Inflammatory macrophage treated with lipopolysaccharide for 4 hours (primary cell): Measurements from ENCODE around the gene PIEZO2.

Experiments
- DNase-seq: peaks from one replicate; pipeline ENCODE4 v3.0.0-alpha.2; 2020

Gene PIEZO2

DNA sequence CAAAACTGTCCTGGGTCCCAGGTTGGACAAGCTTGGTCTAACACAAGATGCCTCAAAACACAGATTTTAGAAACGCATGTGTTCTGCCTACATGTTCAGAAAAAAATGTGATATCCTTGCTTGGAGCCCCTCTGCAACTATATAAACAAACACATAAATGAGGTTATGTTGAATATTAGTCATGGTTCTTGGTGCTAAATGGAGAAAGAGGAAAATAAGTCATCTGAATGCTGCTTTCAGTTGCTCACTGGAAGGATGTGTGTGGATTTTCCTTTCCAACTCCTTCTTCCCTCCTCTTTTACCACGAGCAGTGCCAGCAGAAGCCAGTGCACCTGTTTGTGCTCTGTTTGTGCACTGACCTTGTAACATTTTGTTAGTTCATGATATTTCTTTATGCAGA is 85.3 kb downstream of the PIEZO2 start:
- DNase-seq = no peak

DNA sequence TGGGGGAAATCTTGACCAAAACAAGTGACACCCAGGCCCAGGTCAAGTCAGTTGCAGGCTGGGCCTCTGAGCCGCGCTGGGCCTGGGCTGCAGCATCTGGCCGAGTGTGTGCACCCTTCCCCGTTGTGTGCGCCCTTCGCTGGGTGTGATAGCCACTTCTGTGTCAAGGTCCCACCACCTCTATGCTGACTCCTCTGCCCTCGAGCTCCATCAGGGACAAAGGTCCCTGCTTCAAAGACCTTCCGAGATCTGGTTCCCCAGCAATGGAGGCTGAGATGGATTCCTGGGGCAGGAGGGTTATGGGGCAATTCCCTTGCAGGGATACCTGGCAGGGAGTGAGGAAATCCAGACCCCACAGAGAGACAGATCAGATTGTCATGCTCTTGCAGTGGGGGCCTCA is 93.6 kb downstream of the PIEZO2 start:
- no peak for DNase-seq

DNA sequence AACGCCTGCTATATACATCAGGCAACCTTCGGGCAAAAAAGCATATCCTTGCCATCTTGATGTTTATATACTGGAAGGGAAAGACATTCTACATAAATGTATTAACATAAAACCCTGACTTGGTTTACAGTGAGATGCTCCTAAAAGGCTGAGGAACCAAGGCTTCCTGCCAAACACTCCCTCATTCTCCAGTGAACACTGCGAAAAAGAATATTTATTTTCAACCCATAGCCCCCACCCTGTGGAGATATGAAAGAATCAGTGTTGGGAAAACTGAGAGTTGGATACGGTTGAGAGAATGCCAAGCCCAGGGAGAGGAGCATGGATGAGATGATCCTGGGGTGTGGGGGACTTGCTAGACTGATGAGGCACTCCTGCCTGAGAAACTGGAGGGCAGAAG is 94.9 kb downstream of the PIEZO2 start:
- DNase-seq = no peak

DNA sequence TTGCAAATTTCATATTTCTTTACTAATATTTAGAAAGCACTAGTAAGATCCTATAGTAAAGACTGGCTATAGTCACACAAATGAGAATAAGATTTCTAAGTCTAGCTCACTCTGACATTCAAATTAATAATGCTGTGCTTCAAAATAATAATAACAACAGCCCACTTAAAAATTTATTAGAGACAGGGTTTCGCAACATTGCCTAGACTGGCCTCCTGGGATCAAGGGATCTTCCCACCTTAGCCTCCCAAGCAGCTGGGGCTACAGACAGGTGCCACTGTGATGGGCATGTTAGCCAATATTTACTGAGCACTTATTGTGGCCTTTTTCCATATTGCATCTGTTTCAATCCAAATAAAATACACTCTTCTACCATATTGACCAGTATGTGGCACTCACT is 96.1 kb downstream of the PIEZO2 start:
- DNase-seq = no peak

DNA sequence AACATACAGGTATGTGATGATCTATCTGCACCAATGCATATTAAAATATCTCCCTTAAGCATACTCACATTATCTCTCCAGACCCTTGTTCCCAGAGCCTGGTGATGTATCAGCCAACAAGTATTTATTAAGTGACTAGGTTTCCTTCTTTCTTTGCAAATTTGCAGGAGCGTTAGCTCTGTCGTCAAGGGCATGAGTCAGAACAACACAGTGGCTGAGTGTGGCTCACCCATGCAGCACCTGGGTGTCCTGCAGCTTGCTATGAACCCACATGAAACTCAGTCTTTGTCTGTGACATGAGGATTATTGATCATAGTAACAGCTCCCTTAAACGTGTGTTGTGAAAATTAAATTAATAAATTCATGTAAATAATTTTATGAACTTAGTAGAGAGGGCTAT is 96.6 kb downstream of the PIEZO2 start:
- DNase-seq = no peak

DNA sequence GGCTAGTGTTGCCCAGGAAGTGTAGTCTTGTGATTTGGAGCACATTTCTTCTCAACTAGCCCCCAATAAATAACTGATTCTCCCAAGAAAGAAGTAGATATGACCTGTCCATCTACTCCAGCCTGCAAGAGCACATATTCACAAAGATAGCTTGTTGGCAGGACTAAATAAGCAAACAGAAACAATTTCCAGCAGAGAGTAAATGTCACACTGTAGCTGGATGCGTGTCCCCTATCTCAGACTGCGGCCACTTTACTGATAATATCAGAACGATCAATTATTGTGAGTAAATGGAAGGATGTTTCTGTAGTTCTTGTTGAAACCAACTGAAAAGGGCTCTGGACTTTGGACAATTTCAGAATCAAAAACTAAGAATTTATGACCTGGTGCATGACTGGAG is 97.9 kb downstream of the PIEZO2 start:
- no peak for DNase-seq

DNA sequence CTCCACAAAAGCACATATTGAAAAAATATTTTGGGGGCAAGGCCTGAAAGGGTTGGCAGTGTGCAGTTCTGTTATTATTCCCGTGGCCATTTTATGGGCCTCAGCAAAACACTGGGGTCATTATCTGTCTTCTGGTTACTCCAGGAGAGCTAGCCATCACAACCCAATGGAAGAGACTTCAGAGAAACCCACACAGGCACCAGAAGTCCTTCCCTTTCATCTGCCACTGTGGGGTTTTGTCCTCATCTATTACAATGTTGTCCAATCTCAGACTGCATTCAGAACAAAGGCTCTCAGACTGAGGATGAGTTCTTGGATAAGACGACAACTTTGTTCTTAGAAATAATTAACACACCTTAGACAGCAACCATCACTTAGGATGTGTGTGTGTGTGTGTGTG is 98.4 kb downstream of the PIEZO2 start:
- no peak for DNase-seq

DNA sequence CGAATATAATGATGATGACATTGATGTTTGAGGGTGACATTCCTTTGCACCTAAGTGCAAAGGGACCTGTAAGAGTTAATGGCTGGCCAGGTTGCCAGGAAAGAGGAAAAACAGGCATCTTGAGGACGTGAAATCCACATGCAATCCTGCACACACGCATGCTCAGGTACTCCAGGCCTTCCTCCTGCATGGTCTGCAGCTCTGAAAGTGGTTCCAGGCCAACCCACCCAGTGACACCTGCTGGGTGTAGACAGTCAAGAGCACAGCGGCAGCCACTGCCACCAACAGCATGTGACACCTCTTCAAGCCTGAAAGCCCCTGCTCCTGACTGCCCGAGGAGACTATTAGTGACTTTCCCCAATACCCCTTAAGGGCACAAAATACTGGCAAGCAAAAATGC is 101.6 kb downstream of the PIEZO2 start:
- DNase-seq = no peak

DNA sequence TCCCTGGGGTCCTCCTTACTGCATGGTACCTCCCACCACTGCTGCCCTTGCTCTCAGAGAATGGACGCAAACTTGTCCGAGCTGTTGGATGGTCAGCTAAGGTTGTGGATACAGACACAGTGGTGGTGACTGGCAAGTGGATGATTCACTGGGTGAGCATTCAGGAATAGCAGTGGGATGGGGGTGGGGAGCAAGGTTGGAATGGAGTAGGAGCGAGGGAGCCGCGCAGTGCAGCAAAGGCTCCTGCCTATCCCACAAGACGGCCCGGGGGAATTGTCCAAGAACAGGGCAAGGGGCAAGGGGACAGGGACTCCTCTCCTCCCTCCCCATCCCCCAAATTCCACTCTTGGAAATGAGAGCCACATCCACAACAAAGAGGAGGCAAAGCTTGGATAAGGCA is 102.2 kb downstream of the PIEZO2 start:
- DNase-seq = no peak

DNA sequence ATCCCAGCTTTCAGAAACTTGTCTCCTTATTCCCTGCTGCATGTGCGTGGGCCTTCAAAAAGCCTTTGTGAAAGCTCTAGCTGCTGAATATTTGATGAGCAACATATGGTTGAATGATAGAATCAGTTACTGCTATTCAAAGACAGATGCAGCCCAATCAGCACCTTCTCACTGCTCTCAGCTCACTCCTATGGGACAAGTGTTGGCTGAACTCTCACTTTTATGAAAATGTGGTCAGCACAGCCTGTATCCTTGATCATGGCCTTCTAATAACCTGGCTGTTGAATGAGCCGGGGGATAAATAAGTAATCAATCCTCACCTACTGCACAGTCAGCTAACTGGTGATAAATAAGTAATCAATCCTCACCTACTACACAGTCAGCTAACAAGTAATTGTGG is 103.2 kb downstream of the PIEZO2 start:
- no peak for DNase-seq

DNA sequence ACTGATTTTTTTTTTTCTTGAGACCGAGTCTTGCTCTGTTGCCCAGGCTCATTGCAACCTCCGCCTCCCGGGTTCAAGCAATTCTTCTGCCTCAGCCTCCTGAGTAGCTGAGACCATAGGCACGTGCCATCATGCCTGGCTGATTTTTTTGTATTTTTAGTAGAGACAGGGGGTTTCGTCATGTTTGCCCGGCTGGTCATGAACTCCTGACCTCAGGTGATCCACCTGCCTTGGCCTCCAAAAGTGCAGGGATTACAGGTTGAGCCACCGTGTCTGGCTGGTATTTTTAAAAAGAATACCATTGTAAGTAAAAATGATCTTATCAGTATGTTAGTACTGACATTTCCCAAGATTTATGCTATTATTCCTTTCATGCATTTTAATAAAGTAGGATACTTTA is 105.7 kb downstream of the PIEZO2 start:
- no peak for DNase-seq

DNA sequence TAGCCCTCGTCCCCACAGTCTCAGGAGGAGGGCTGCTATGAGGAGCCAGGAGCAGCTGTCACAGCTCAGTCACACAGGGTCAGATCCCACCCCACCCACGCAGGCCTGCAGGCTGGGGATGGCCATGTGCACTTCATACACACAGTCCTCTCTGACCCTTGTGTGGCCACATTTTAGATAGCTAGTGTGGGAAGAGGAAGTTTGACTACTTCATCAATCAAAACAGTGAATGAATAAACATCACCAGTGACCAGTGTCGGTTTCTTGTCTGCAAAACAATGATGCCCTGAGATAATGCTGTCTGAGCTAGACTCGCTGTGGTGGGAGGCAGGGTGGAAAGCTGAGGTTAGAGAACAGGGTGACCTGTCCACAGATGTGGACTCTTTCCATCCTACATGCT is 107.1 kb downstream of the PIEZO2 start:
- DNase-seq = no peak

DNA sequence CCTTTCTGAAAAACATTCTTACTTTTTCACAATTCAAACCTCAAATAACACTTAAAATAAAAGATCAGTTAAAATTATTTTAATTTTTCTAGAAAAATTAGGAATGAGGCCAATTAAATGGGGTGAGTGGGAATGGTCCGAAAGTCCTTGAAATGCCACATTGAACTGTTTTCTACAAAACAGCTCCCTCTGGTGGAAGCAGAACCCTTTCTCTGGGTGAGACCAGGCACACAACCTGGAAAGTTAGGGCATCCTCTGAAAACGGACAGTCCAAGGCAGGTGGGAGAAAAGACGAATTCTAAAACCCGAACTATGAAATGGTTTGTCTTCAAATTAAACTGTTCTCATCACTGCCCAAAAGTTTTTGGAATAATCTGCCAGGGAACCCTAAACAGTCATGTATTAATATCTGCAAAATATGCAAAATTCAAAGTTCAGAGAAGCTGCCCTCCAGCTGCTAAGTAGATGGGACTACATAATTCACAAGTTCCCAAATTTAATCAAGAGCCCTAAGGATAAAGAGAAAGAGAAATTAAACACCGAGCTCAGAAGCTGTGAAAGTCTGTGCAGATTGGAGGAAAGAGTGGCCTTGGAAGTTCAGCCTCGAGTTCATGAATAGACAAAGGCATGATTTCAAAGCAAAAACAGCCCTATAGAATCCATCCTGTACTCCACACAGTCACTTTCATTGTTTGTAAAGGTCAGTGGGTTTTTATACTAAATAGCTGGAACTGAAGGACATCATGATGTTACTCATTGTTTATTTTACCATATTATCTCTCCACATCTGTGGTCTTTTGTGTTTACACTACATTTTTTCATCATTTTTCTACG is 108.3 kb downstream of the PIEZO2 start:
- peak; percentile 49 for DNase-seq

DNA sequence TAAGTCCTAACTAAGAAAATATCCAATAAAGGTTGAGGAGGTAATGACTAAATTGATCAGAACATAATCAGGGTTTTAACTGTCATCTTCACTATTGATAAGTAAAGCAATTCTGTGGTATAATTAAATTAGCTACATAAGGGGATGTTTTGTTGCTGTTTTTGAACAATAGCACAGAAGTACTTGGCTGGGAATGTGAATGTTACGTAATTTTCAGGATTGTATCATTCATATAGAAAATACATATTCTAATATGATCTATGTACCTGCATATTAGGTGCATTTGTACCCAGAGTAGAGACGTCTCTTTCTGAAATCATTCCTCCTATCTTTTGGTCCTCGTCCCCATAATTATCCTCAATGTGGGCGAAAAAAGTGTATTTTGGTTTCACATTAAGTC is 109.0 kb downstream of the PIEZO2 start:
- no peak for DNase-seq

DNA sequence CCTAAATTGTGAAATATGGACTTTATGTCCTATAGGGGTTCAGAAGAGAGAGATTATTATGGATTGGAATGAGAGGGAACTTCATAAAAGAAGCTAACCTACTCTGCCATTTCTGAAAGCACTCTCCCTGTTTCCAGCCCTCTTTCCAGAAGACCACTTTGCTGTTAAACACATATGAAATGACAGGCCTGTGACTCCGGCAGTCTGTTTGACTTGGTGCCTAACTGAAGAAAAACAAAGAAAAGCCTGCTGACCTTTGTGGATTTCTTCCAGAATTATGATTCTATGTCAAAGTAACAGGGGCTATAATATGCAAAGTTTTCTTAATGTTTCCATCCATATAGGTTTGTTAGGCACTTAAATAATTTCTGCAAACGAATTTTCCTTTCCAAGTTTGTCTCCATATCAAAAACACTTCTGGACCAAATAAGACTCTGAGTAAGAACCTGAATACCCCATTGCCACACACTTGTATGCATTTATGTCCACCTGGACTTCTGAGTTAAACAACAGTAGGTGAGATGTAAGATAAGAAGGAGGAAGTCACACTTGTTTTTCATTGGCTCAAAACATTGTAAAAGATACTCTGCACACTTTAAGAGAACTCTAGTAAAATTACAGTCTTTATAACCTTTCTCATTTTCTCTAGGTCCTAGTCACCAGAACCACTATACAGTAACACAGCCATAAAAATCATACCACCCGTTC is 111.7 kb downstream of the PIEZO2 start:
- no peak for DNase-seq

DNA sequence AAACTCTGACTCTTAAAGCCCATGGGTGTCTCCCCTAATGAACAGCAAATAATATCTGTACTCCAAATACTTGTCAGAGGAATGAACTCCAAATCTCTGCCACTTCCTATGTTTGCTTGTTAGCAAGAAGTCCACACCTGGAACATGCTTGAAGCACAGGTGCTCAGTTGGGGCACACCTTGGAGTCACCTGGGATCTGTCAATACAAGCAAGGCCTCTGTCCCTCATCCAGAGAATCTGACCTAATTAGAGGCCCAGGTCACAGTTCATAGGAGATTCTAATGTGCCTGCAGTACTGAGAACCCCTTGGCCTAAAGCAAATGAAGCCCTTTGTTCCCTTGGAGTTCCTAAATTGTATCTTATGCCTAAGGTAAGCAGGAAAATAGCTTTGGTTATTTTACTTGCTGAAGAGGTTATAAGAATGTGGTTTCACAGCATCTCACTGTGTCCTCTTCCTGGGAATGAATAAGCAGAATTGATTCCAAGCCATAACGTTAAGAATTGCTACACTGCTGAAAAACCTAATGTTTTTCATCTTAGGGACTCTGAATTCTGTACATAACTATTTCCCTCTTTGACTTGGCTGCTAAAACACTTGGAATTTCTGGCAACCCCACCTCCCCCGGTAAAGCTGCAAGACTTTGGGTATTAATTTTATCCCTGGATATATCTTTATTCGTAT is 113.4 kb downstream of the PIEZO2 start:
- no peak for DNase-seq

DNA sequence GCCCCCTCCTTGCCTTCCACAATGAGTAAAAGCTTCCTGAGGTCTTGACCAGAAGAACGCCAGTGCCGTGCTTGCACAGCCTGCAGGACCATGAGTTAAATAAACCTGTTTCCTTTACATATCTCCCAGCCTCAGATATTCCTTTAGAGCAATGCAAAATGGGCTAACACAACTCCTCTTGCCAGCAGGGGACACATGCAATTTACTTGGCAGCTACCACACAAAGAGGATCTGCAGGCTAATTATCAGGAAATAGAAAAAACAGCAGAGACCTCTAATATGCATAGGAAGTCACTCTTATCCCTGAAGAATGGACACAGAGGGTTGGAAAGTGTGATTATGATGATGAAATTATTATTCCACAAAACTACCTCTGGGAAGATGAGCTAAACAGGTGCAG is 114.0 kb downstream of the PIEZO2 start:
- no peak for DNase-seq

DNA sequence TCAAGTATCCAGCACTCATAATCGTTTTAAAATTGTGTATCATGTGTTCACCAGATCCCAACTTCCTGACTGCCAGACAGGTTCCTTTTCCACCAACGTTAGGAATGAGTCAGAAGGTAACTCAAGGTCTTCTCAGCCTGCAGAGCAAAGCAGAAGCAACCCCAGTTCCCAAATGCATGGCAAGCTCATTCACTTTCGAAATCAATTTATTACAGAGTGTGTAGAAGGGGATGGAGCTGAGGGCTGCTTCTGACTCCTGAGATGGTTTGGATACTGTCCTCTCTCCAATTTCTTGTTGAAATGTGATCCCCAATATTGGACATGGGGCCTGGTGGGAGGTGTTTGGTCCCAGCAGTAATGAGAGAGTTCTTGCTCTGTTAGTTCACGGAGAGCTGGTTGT is 114.5 kb downstream of the PIEZO2 start:
- DNase-seq = peak; percentile 64

DNA sequence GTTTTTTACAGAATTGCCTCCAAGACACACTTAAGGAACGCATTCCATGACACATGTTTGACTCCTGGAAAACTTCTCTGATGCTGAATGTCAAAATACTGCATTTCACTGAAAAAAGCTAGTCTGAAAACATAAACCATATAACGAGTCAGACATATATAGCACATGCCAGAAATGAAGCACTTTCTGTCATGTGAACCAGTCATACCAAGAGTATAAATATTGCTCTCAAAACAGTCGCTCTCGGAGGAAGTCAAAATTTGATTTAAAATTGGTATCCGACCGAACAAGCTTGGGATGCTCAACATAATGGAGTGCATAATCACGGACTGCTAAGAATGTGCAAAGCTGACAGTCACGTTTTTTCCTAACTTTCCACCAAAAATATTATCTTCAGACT is 115.9 kb downstream of the PIEZO2 start:
- no peak for DNase-seq

DNA sequence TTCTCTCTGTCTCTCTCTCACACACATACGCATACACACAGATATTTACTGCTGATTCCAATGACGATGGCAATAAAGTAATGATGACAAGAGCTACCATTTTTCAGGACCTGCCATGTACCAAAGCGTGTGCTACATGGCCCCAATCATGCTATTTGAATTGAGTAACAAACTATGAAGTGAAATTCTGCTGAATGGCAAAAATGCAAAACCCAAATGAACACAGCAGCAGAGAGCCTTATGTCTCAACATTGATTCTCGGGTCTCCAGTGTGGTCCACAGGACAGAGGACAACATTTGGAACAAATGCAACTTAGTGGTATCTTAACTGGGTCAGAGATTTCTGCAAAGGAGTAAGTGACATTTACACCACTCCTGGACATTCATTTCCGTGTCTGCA is 117.4 kb downstream of the PIEZO2 start:
- no peak for DNase-seq

DNA sequence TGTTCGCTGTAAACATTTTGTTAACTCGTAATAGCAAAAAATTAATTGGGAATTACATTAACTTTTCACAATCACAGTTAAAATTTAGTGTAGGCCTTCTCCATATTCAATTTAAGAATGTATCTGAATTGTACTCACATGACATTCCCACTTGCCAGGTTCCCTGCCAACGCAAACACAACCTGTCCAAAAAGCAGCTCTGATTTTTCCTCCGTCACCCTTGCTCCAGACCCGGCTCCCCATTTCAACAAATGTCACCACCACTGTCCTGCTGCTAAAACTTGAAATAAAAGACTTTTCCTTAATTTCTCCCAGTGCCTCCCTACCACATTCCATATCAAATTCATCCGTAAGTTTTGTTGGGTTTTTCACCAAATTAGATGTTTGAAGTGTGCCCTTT is 120.3 kb downstream of the PIEZO2 start:
- DNase-seq = no peak

DNA sequence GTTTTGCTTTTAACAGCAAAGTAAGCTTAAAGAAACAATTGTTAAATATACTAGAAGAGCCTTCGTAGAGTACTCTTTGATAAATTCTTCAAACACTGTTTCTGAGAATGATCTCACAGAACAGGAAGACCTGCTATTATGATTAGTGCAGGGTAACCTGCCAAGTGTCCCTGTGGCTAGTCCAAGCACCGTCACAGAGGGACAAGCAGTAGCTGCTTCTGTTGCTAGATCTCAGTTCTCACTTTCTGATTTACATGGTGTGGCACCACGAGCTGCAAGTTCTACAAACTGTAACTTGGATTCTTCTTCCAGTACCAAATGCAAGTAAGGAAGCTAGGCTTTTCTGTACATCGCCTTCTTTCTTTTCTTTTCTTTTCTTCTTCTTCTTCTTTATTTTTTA is 121.5 kb downstream of the PIEZO2 start:
- DNase-seq = no peak

DNA sequence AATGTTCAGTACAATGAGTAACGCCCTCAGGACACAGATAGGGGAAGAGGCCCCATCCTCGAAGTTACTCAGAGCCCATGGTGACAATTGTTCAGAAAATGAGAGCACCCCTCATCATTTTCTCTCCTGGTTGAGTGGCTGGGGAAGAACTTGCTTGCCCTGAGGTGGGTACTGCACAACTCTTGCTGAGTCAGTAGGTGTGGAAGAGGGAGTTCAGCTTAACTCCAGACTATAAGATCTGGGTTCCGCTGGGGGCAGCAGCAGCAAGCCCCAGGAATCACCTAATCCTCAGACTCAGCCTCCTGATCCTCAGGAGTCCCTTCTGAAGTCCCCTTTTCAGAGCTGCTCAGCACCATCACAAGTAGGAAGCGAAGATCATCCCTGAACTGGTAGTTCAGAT is 123.7 kb downstream of the PIEZO2 start:
- DNase-seq = no peak
